ENCODE results near the gene MYLK3.

DNA sequence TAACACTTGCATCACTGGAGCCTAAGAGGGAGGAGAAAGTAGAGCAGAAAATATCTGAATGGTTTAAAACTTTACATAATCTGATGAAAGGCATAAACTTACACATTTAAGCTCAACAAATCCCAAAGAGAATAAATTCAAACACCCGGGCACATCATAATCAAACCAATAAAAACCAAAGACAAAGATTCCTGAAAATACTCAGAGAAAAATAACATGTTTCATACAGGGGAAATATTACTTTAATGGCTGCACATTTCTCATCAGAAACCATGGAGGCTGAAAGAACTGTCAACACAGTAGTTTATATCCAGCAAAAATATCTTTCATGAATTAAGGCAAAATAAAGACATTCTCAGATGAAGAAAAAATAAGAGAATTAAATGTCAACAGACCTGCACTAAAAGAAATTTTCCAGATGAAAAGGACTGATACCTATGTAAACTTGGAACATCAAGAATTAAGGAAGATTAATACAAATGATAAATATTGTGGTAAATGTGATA, 48.7 kb upstream of the MYLK3 start:
- TF ChIP-seq, protein P1, sequence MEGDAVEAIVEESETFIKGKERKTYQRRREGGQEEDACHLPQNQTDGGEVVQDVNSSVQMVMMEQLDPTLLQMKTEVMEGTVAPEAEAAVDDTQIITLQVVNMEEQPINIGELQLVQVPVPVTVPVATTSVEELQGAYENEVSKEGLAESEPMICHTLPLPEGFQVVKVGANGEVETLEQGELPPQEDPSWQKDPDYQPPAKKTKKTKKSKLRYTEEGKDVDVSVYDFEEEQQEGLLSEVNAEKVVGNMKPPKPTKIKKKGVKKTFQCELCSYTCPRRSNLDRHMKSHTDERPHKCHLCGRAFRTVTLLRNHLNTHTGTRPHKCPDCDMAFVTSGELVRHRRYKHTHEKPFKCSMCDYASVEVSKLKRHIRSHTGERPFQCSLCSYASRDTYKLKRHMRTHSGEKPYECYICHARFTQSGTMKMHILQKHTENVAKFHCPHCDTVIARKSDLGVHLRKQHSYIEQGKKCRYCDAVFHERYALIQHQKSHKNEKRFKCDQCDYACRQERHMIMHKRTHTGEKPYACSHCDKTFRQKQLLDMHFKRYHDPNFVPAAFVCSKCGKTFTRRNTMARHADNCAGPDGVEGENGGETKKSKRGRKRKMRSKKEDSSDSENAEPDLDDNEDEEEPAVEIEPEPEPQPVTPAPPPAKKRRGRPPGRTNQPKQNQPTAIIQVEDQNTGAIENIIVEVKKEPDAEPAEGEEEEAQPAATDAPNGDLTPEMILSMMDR (IDR thresholded peaks at IDR 0.05) = no peak
- no peak for TF ChIP-seq POLR2A (IDR thresholded peaks at IDR 0.05)

All from lower leg skin (tissue), 3 donors.